ENCODE measurements around the gene ALKBH7. TPM values are rescaled to one million over a fixed set of nuclear protein-coding genes. Genes with fewer than 3 reads are reported as not detected.

The ALKBH7 gene
- total RNA-seq, 2 experiments from 2014 or later: 61.0 to 75.9 TPM

GRCh38 chr19:6409346-6409745 is 36.8 kb downstream of the ALKBH7 start:
- no TSS peak for BruUV-seq (replicated peaks)
- no peaks in the 10 kb centered on the region for H3K4me1 ChIP-seq (ENCODE audit: insufficient read depth, low read length, poor library complexity, severe bottlenecking)
- no peaks in the 10 kb centered on the region for H3K79me2 ChIP-seq (ENCODE audit: insufficient read depth, low read depth, low read length)
- no peak for DNase-seq (ENCODE audit: low spot score)
- no peak overlapping the region for H3K4me3 ChIP-seq (ENCODE audit: low read depth, low read length, poor library complexity, severe bottlenecking)
- H4K20me1 ChIP-seq (ENCODE audit: insufficient read depth, low read length): no peaks in the 10 kb centered on the region
- H3K36me3 ChIP-seq (ENCODE audit: insufficient read depth, low read length): peaks cover 22% of the 10 kb centered on the region
- H3K9me2 ChIP-seq (ENCODE audit: insufficient read depth, low read length): no peaks in the 10 kb centered on the region
- H3K9me3 ChIP-seq (ENCODE audit: low read length): no peaks in the 10 kb centered on the region
- no peak overlapping the region for H2AFZ ChIP-seq (ENCODE audit: low read length)
- no peak for TF ChIP-seq CTCF (conservative IDR thresholded peaks at IDR 0.05; ENCODE audit: low read length)
- TF ChIP-seq EZH2phosphoT487 (IDR thresholded peaks at IDR 0.05; ENCODE audit: borderline replicate concordance, low read depth, low read length): no peak
- intact Hi-C loops (cut with micrococcal nuclease; ENCODE audit: unreplicated experiment): no loop called here
- ChIA-PET CTCF (ENCODE audit: unreplicated experiment) (no interaction called here), POLR2A (no interaction called here)
- no peak overlapping the region for H3K4me2 ChIP-seq (ENCODE audit: low read length)
- H3K27ac ChIP-seq (ENCODE audit: low read depth, low read length, poor library complexity, severe bottlenecking): no peak overlapping the region

GRCh38 chr19:6412061-6412446 is 39.5 kb downstream of the ALKBH7 start:
- H3K79me2 ChIP-seq (ENCODE audit: insufficient read depth, low read depth, low read length): no peaks in the 10 kb centered on the region
- peaks cover 49% of the 10 kb centered on the region for H3K36me3 ChIP-seq (ENCODE audit: insufficient read depth, low read length)
- BruUV-seq (replicated peaks): no TSS peak
- H3K9me3 ChIP-seq (ENCODE audit: low read length): no peaks in the 10 kb centered on the region
- ChIA-PET POLR2A (no interaction called here), CTCF (ENCODE audit: unreplicated experiment) (no interaction called here)
- H3K4me2 ChIP-seq (ENCODE audit: low read length): no peak overlapping the region
- H4K20me1 ChIP-seq (ENCODE audit: insufficient read depth, low read length): no peaks in the 10 kb centered on the region
- no peak overlapping the region for H2AFZ ChIP-seq (ENCODE audit: low read length)
- H3K4me3 ChIP-seq (ENCODE audit: low read depth, low read length, poor library complexity, severe bottlenecking): no peak overlapping the region
- H3K27ac ChIP-seq (ENCODE audit: low read depth, low read length, poor library complexity, severe bottlenecking): no peak overlapping the region
- intact Hi-C loops (cut with micrococcal nuclease; ENCODE audit: unreplicated experiment): no loop called here
- no peaks in the 10 kb centered on the region for H3K9me2 ChIP-seq (ENCODE audit: insufficient read depth, low read length)
- no peak for DNase-seq (ENCODE audit: low spot score)
- TF ChIP-seq EZH2phosphoT487 (IDR thresholded peaks at IDR 0.05; ENCODE audit: borderline replicate concordance, low read depth, low read length) (no peak), CTCF (conservative IDR thresholded peaks at IDR 0.05; ENCODE audit: low read length) (no peak)
- H3K4me1 ChIP-seq (ENCODE audit: insufficient read depth, low read length, poor library complexity, severe bottlenecking): no peaks in the 10 kb centered on the region

GRCh38 chr19:6412447-6413091 is 40.0 kb downstream of the ALKBH7 start:
- no peaks in the 10 kb centered on the region for H3K4me1 ChIP-seq (ENCODE audit: insufficient read depth, low read length, poor library complexity, severe bottlenecking)

More at GRCh38 chr19:6412447-6413091, 40.0 kb downstream of the ALKBH7 start:
- Histone ChIP-seq H2AFZ (ENCODE audit: low read length) (no peak overlapping the region), H3K9me2 (ENCODE audit: insufficient read depth, low read length) (no peaks in the 10 kb centered on the region), H3K36me3 (ENCODE audit: insufficient read depth, low read length) (peaks cover 54% of the 10 kb centered on the region), H3K79me2 (ENCODE audit: insufficient read depth, low read depth, low read length) (no peaks in the 10 kb centered on the region), H4K20me1 (ENCODE audit: insufficient read depth, low read length) (no peaks in the 10 kb centered on the region), H3K4me3 (ENCODE audit: low read depth, low read length, poor library complexity, severe bottlenecking) (no peak overlapping the region), H3K9me3 (ENCODE audit: low read length) (no peaks in the 10 kb centered on the region), H3K4me2 (ENCODE audit: low read length) (no peak overlapping the region), H3K27ac (ENCODE audit: low read depth, low read length, poor library complexity, severe bottlenecking) (no peak overlapping the region)
- no TSS peak for BruUV-seq (replicated peaks)
- ChIA-PET POLR2A (no interaction called here), CTCF (ENCODE audit: unreplicated experiment) (no interaction called here)
- TF ChIP-seq CTCF (conservative IDR thresholded peaks at IDR 0.05; ENCODE audit: low read length) (peak; percentile 85), EZH2phosphoT487 (IDR thresholded peaks at IDR 0.05; ENCODE audit: borderline replicate concordance, low read depth, low read length) (no peak)
- peak; percentile 60 for DNase-seq (ENCODE audit: low spot score)
- intact Hi-C loops (cut with micrococcal nuclease; ENCODE audit: unreplicated experiment): no loop called here
